Activated T-helper 1 cell treated with anti-CD3 and anti-CD28 coated beads, Interleukin-2, amount 50 U/mL, for 16 hours (primary cell): ENCODE data around the gene EFHC1.

Source experiments
- DNase-seq, 2 donors: peaks; one replicate each; pipeline ENCODE4 v3.0.0-alpha.2; 2020; ENCODE audit warnings: low read depth in 1 of 2, low spot score in 1 of 2

The EFHC1 gene

DNA sequence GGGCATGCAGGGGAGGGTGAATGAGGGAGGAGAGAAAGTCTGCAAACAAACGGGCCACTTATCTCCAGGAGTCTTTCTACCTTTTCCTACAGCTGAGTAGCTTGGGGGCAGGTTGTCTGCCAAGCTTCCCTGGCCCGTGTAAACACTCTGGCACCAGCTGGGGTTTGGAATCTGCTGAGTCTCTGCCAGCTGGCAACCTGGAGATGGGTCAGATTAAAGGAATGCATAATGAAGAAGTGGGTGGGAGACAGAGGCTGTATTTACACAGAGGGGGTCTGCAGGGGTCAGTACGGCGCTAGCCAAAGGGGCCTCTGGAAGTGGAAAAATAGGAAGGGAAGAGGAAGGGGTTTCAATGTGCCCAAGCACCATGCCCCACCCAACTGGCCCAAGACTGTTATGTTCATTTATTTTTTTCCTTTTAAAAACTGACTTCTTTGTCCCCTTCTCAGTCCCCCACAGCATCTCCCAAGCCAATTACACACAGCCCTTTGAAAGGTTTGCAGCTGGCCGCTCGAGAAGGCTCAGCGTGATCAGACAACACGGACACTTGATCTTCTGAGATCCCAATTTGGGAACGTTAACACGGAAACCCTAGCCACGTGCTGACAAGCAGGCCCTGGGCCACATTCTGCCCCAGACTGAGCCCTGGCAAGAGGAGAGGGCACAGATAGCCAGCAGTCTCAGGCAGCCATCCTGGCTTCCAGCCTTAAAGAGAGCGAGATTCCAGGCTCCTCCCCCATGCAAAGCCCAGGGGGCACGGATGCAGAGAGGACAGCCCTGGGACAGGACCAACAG, 131.5 kb downstream of the EFHC1 start:
- DNase-seq = no peak

DNA sequence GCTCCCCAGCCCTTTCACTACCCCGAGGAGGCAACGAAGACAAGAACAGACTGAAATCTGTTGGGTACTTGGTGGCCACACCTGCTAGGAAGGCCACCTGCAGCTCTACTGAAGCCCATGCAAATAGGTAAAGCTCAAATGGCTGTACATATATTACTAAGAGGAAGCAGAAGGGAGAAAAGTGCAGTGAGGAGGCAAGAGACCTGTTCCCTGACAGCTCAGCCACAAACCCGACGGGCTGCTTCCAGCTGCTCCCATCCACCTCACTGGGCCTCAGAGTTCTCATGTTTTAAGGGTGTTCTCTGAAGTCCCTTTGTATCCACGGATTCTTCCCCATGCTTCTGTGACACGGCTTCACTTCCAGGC, 132.1 kb downstream of the EFHC1 start:
- no peak for DNase-seq

GRCh38 chr6:52553158-52553557, 133.0 kb downstream of the EFHC1 start:
- no peak for DNase-seq

DNA sequence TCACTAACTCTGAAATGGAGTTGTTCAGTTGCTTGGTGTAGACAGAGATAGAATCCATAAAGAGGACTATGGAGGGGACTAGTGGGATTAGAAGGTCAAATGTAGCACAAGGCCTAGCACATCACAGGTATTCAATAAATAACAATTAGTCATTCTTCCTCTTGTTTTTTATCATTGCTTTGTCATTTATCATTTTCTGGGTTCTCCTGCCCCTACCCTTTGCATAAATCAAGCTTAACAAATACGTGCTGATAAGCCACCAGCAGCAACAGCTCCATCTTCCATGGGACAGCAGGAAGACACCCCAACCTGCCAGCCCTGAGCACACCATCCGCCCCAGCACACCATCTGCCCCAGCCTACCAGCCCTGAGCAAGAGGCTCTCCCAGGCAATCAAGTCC, 133.6 kb downstream of the EFHC1 start:
- no peak for DNase-seq

GRCh38 chr6:52554684-52555280, 134.6 kb downstream of the EFHC1 start:
- no peak for DNase-seq

- no peak for DNase-seq
Observed at GRCh38 chr6:52555518-52556233, 135.5 kb downstream of the EFHC1 start.

GRCh38 chr6:52557389-52558265, 137.5 kb downstream of the EFHC1 start:
- no peak for DNase-seq

- DNase-seq = no peak
Observed at GRCh38 chr6:52558266-52559000, 138.3 kb downstream of the EFHC1 start.

DNA sequence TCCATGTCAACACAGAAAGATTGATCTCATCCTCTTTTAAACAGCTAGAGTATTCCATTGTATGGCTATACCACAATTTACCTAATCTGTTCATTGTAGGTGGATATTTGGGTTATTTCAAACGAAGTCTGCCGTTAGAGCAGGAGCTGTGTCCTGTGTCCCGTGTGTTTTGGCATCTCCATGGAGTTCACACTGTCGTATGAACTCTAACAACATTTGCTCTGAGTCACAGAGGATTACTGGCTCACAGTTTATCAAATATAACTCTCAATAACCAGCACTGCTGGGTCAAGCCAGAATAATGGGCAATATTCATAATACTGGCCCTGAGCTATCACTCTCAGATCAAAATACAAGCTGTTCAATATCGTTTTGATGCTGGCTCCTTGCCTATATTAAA, 140.3 kb downstream of the EFHC1 start:
- DNase-seq = no peak

GRCh38 chr6:52562911-52563310, 142.8 kb downstream of the EFHC1 start:
- no peak for DNase-seq

GRCh38 chr6:52564856-52565255, 144.7 kb downstream of the EFHC1 start:
- no peak for DNase-seq

- DNase-seq = no peak
Observed at GRCh38 chr6:52566201-52566600, 146.1 kb downstream of the EFHC1 start.

DNA sequence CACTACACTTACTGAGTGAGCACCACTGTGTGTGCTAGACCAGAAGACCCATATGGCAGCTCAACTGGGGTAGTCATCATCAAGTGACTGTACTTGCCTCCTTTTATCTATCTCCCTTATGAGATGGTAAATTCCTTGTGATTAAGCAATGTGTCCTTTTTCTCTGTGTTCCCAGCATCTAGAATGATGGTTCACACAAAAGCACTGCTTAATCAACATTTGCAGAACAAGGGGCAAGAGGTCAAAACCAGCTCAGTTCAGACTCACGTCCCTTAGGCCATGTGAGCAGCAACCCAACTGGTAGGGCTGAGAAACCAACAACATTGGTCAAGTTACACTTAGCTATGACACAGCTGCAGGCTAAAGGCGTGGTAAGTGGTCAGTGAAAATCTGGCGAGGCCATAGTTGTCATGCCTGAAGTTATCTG, 146.7 kb downstream of the EFHC1 start:
- DNase-seq = no peak

- no peak for DNase-seq
Observed at GRCh38 chr6:52568320-52568719, 148.2 kb downstream of the EFHC1 start.

GRCh38 chr6:52570291-52570700, 150.2 kb downstream of the EFHC1 start:
- no peak for DNase-seq

DNA sequence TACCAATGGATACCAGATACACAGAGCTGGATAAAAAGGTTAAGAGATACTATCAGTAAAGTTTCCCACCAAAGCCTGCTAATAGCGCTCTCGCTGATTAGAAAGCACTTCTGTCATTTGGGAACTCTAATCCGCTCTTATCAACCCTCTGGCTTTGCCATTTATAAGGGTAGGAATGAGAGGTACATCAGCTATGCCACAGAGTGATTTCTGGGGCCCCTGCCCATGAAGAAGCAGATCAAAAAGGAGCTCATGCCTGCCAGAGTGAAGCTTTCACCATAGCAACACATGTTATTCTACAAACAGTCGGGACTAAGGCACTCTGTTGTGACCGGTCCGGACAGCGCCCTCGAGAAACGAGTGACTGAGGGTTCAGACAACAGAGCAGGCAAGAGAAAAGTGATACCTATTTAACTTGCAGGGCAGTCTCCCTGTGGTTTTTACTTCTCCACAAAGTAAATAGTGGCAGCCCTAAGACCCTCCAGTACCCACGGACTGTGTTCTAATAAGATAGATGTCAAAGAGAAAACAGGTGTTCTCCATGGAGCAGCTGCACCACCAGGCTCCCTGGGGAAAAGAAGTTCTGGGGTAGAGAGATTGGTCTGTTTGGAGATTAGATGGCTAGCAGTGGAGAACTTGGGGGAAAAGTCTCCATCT, 151.1 kb downstream of the EFHC1 start:
- no peak for DNase-seq

GRCh38 chr6:52572536-52572935, 152.4 kb downstream of the EFHC1 start:
- DNase-seq = no peak

DNA sequence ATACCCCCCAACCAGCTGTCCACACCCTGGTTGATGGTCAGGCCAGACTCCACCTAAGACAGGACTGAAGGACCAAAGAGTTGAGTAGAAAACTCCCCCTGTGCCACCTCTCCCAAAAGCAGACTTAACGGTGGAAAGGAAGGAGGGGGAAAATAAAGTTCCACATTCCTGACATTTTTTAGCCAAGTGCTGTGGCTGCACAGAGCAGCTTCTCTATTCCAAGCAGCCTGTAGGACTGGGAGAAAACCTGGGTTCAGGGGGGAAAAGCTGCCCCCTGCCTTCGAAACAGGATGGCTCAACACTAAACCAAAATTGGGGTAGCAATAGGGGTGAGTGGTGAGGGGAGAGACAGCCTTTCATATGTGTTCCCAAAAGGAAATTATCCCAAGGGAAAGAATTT, 153.2 kb downstream of the EFHC1 start:
- DNase-seq = no peak
